Fibroblast of lung (primary cell): ENCODE data around the gene ATP10B. TPM values are rescaled to one million over a fixed set of nuclear protein-coding genes. Genes with fewer than 3 reads are reported as not detected.
A peak's percentile ranks its signal among the peaks of the same experiment; 100 is the strongest.

ENCODE experiments used
- DNase-seq, 2 donors: peaks; one replicate each; pipeline versions ENCODE4 v3.0.0 to v3.0.0-alpha.2; 2010; ENCODE audit warnings: low read depth in 2 of 2
- H2AFZ ChIP-seq: 2 replicates; pipeline ENCODE4 v1.5.1; 2012; ENCODE audit warnings: low read length, control low read depth, inconsistent platforms
- H3K27ac ChIP-seq: 2 replicates; pipeline ENCODE4 v1.5.1; 2011; ENCODE audit warnings: low read length, control low read depth; ENCODE audit not compliant: insufficient read depth
- H3K27me3 ChIP-seq: 2 replicates; pipeline ENCODE4 v1.5.1; 2011; ENCODE audit warnings: mild to moderate bottlenecking, low read length; ENCODE audit not compliant: control insufficient read depth, insufficient read depth
- H3K36me3 ChIP-seq: 2 replicates; pipeline ENCODE4 v1.5.1; 2011; ENCODE audit warnings: low read length; ENCODE audit not compliant: control insufficient read depth, insufficient read depth
- H3K4me1 ChIP-seq: 2 replicates; pipeline ENCODE4 v1.5.1; 2011; ENCODE audit warnings: low read length; ENCODE audit not compliant: control insufficient read depth, insufficient read depth; ENCODE audit errors: extremely low read depth
- H3K4me2 ChIP-seq: 2 replicates; pipeline ENCODE4 v1.5.1; 2011; ENCODE audit warnings: low read length, control low read depth; ENCODE audit not compliant: insufficient read depth; ENCODE audit errors: extremely low read depth
- H3K4me3 ChIP-seq, 4 experiments: fragments of 200-600 bp in 1 of 4; sonication (generic) in 1 of 4; replicated peaks in 1 of 4; 2 replicates each; pipeline ENCODE4 v1.5.1; 2011 to 2016; ENCODE audit warnings: low read length in 4 of 4, low read depth in 3 of 4, mild to moderate bottlenecking in 3 of 4, control low read depth in 2 of 4, inconsistent platforms in 1 of 4, mixed read lengths in 1 of 4; ENCODE audit not compliant: insufficient read depth in 1 of 4; ENCODE audit errors: control extremely low read depth in 1 of 4
- H3K79me2 ChIP-seq: 2 replicates; pipeline ENCODE4 v1.5.1; 2012; ENCODE audit warnings: mild to moderate bottlenecking, low read length, inconsistent platforms; ENCODE audit not compliant: control insufficient read depth, insufficient read depth
- H3K9ac ChIP-seq: 2 replicates; pipeline ENCODE4 v1.5.1; 2011; ENCODE audit warnings: mild to moderate bottlenecking, low read length, control low read depth; ENCODE audit not compliant: insufficient read depth
- H3K9me3 ChIP-seq: 2 replicates; pipeline ENCODE4 v1.5.1; 2012; ENCODE audit warnings: low read depth, low read length; ENCODE audit not compliant: control insufficient read depth, insufficient read depth
- H4K20me1 ChIP-seq: 2 replicates; pipeline ENCODE4 v1.5.1; 2011; ENCODE audit warnings: low read length; ENCODE audit not compliant: control insufficient read depth, insufficient read depth; ENCODE audit errors: extremely low read depth
- EZH2 ChIP-seq: IDR thresholded peaks from 2 replicates; pipeline ENCODE4 v1.5.1; 2012; ENCODE audit warnings: low read length, control low read depth, mild to moderate bottlenecking; ENCODE audit errors: missing control alignments
- polyA plus RNA-seq, 2 donors: library from polyadenylated mRNA; depleted of rRNA in 1 of 2; stranded (reverse) in 1 of 2; unstranded in 1 of 2; fragments of >200 nt; gene quantifications; 2 replicates each; pipeline ENCODE4 v1.2.1, GENCODE V29; 2011 to 2012; ENCODE audit warnings: missing spikeins in 1 of 2
- total RNA-seq: library from RNA; depleted of rRNA; stranded (reverse); fragments of >200 nt; gene quantifications from 2 replicates; pipeline ENCODE4 v1.2.1, GENCODE V29; 2014
- TF ChIP-seq, protein P1 (sequence below), 2 donors: IDR thresholded peaks in 1 of 2; conservative IDR thresholded peaks in 1 of 2; 1 replicate in 1 of 2; 2 replicates in 1 of 2; pipeline ENCODE4 v1.5.1; 2011 to 2012; ENCODE audit warnings: low read length in 2 of 2, control low read depth in 1 of 2, inconsistent platforms in 1 of 2, low read depth in 1 of 2, mild to moderate bottlenecking in 1 of 2

ATP10B gene
- total and polyA plus RNA-seq, 2 donors (not counting 1 experiment from before 2014, with no cell fraction given): not detected

- Histone ChIP-seq H3K4me2 (no peak overlapping the region), H2AFZ (no peak overlapping the region), H3K27ac (no peak overlapping the region), H3K4me3 (no peak overlapping the region), H3K4me1 (no peaks in the 10 kb centered on the region), H3K9me3 (no peaks in the 10 kb centered on the region), H4K20me1 (no peaks in the 10 kb centered on the region), H3K9ac (no peak overlapping the region), H3K36me3 (no peaks in the 10 kb centered on the region), H3K27me3 (no peaks in the 10 kb centered on the region), H3K79me2 (no peaks in the 10 kb centered on the region)
- TF ChIP-seq EZH2: no peak
- TF ChIP-seq, protein P1, sequence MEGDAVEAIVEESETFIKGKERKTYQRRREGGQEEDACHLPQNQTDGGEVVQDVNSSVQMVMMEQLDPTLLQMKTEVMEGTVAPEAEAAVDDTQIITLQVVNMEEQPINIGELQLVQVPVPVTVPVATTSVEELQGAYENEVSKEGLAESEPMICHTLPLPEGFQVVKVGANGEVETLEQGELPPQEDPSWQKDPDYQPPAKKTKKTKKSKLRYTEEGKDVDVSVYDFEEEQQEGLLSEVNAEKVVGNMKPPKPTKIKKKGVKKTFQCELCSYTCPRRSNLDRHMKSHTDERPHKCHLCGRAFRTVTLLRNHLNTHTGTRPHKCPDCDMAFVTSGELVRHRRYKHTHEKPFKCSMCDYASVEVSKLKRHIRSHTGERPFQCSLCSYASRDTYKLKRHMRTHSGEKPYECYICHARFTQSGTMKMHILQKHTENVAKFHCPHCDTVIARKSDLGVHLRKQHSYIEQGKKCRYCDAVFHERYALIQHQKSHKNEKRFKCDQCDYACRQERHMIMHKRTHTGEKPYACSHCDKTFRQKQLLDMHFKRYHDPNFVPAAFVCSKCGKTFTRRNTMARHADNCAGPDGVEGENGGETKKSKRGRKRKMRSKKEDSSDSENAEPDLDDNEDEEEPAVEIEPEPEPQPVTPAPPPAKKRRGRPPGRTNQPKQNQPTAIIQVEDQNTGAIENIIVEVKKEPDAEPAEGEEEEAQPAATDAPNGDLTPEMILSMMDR (conservative IDR thresholded peaks at IDR 0.05 in 1 of 2, IDR thresholded peaks at IDR 0.05 in 1 of 2; ENCODE audit: low read depth in 1 of 2, low read length in 2 of 2): no peak
- no peak for DNase-seq
Observed at GRCh38 chr5:160835818-160836528, 16.0 kb downstream of the ATP10B start.

- Histone ChIP-seq H3K9me3 (no peaks in the 10 kb centered on the region), H4K20me1 (no peaks in the 10 kb centered on the region), H3K9ac (no peak overlapping the region), H3K27me3 (no peaks in the 10 kb centered on the region), H3K4me3 (no peak overlapping the region), H3K4me2 (no peak overlapping the region), H3K4me1 (no peaks in the 10 kb centered on the region), H3K27ac (no peak overlapping the region), H3K79me2 (no peaks in the 10 kb centered on the region), H3K36me3 (no peaks in the 10 kb centered on the region), H2AFZ (no peak overlapping the region)
- TF ChIP-seq EZH2: no peak
- TF ChIP-seq, protein P1 (conservative IDR thresholded peaks at IDR 0.05 in 1 of 2, IDR thresholded peaks at IDR 0.05 in 1 of 2; ENCODE audit: low read depth in 1 of 2, low read length in 2 of 2): no peak
- DNase-seq: peak in 1 of 2 donors; percentile 11
Observed at GRCh38 chr5:160835376-160835775, 16.6 kb downstream of the ATP10B start.

DNA sequence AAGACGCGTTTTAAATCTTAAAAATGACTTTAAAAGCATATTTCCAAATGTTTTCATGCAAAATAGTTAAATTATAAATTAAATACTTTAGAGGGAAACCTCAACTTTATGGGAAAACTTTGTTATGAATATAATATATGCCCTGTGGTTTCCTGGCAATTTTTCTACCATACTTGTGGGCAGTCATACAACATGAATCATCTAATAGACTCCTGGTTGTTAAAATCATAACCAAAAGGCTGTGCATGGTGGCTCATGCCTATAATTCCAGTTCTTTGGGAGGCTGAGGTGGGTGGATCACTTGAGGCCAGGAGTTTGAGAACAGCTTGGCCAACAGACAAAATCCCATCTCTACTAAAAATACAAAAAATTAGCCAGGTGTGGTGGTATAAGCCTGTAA, 18.2 kb downstream of the ATP10B start:
- H2AFZ ChIP-seq: no peak overlapping the region
- peak in 1 of 2 donors; percentile 1 for DNase-seq
- TF ChIP-seq, protein P1 (conservative IDR thresholded peaks at IDR 0.05 in 1 of 2, IDR thresholded peaks at IDR 0.05 in 1 of 2; ENCODE audit: low read depth in 1 of 2, low read length in 2 of 2): no peak
- no peak for TF ChIP-seq EZH2
- no peaks in the 10 kb centered on the region for H3K36me3 ChIP-seq
- H3K9ac ChIP-seq: no peak overlapping the region
- no peaks in the 10 kb centered on the region for H4K20me1 ChIP-seq
- no peaks in the 10 kb centered on the region for H3K4me1 ChIP-seq
- H3K27ac ChIP-seq: no peak overlapping the region
- H3K9me3 ChIP-seq: no peaks in the 10 kb centered on the region
- no peaks in the 10 kb centered on the region for H3K27me3 ChIP-seq
- no peaks in the 10 kb centered on the region for H3K79me2 ChIP-seq
- H3K4me3 ChIP-seq: no peak overlapping the region
- H3K4me2 ChIP-seq: no peak overlapping the region
